Measurements from ENCODE around the gene C12orf54. TPM values are rescaled to one million over a fixed set of nuclear protein-coding genes. Genes with fewer than 3 reads are reported as not detected.

The C12orf54 gene
- total and polyA plus RNA-seq, 2 of the 8 experiments (the other 6 are each of a cell fraction or from before 2014, with no cell fraction given), result not detected

GRCh38 chr12:48472259-48472658 lies 10.0 kb upstream of the C12orf54 start, which contains the start of gene ANP32D:
ANP32D (plus strand) TSS chr12:48472559; CDS start chr12:48472665, 106 bp downstream.
- FAIRE-seq, result no peak
- CTCF ChIA-PET (ENCODE audit: partially characterized antibody), result interaction anchor here (0.6 kb wide), 1 partner anchor 14 kb away, joined by 3 read pairs; no protein-coding TSS in a partner anchor

More at GRCh38 chr12:48472259-48472658, 10.0 kb upstream of the C12orf54 start, which contains the start of gene ANP32D:
- WGBS, 2 experiments (ENCODE audit: extremely low coverage in 1 of 2, insufficient coverage in 1 of 2, insufficient read length in 1 of 2, insufficient replicate concordance in 2 of 2, low coverage in 1 of 2, low lambda C conversion rate in 2 of 2, missing lambda C conversion rate in 1 of 2), result 87% methylated on average over 7 of the region's 7 CpGs; no CpG with 5 or more reads in 1 of the 2 experiments
- H3K79me2 ChIP-seq (ENCODE audit: control insufficient read depth in 1 of 2, insufficient read depth in 2 of 2, low read length in 2 of 2), result no peaks in the 10 kb centered on the region
- H3K9ac ChIP-seq (replicated peaks in 1 of 4; ENCODE audit: extremely low read depth in 1 of 4, low read depth in 3 of 4, low read length in 3 of 4), result no peak within 1 kb of the TSS
- H3K9me3 ChIP-seq (ENCODE audit: insufficient read depth in 2 of 2, low read depth in 1 of 2, low read length in 1 of 2), result peaks cover 19 to 39% of the 10 kb centered on the region in 2 experiments
- H3K23ac ChIP-seq (ENCODE audit: insufficient read length), result no peak within 1 kb of the TSS
- H3K4me2 ChIP-seq (ENCODE audit: insufficient read depth in 1 of 2, low read depth in 2 of 2, low read length in 2 of 2), result no peak within 1 kb of the TSS
- no peak within 1 kb of the TSS for H2BK12ac ChIP-seq (ENCODE audit: low read depth, low read length)
- DNase-seq (ENCODE audit: low read depth in 1 of 2, low spot score in 2 of 2), result no peak
- H2BK120ac ChIP-seq (replicated peaks; ENCODE audit: low read depth, low read length), result no peak within 1 kb of the TSS
- H4K91ac ChIP-seq (replicated peaks; ENCODE audit: insufficient read length, low read length), result no peak within 1 kb of the TSS
- no peak within 1 kb of the TSS for H3K4ac ChIP-seq (replicated peaks; ENCODE audit: insufficient read length, low read depth, low read length)
- no peak within 1 kb of the TSS for H2BK15ac ChIP-seq (ENCODE audit: low read length)
- no peak within 1 kb of the TSS for H3K56ac ChIP-seq (replicated peaks; ENCODE audit: insufficient read length, low read depth, low read length)
- no peaks in the 10 kb centered on the region for H3K4me1 ChIP-seq (replicated peaks in 1 of 4; ENCODE audit: control insufficient read depth in 3 of 4, insufficient read depth in 4 of 4, low read length in 3 of 4)
- POLR2A ChIA-PET (ENCODE audit: partially characterized antibody), result no interaction called here
- H4K20me1 ChIP-seq (replicated peaks in 1 of 2; ENCODE audit: control insufficient read depth in 1 of 2, insufficient read depth in 2 of 2, low read length in 2 of 2), result no peaks in the 10 kb centered on the region
- no peak within 1 kb of the TSS for H2AFZ ChIP-seq (ENCODE audit: low read length)
- H2BK20ac ChIP-seq (ENCODE audit: low read length), result no peak within 1 kb of the TSS
- H3K36me3 ChIP-seq (ENCODE audit: control insufficient read depth in 2 of 4, insufficient read depth in 4 of 4, low read length in 3 of 4), result no peaks in the 10 kb centered on the region; a peak in 1 of 8 replicates
- H3K18ac ChIP-seq (ENCODE audit: extremely low read depth, low read length), result no peak within 1 kb of the TSS
- no peak within 1 kb of the TSS for H3K27ac ChIP-seq (ENCODE audit: low read depth, low read length)
- H3K23me2 ChIP-seq (ENCODE audit: low read depth, low read length), result no peaks in the 10 kb centered on the region
- no peak within 1 kb of the TSS for H3K4me3 ChIP-seq (ENCODE audit: extremely low read depth in 1 of 4, insufficient read depth in 2 of 4, low read depth in 3 of 4, low read length in 4 of 4)
- no peaks in the 10 kb centered on the region for H3K27me3 ChIP-seq (replicated peaks in 1 of 4; ENCODE audit: control insufficient read depth in 3 of 4, extremely low read depth in 1 of 4, insufficient read depth in 3 of 4, low read length in 3 of 4)
- no peak within 1 kb of the TSS for H2BK5ac ChIP-seq (ENCODE audit: low read depth, low read length)
- TF ChIP-seq MAFK (IDR thresholded peaks at IDR 0.05; ENCODE audit: low read depth, low read length) (no peak), EGR1 (IDR thresholded peaks at IDR 0.05; ENCODE audit: borderline replicate concordance, low read depth, low read length) (no peak)
- H4K5ac ChIP-seq (ENCODE audit: insufficient read length, low read depth, low read length), result no peak within 1 kb of the TSS
- no peaks in the 10 kb centered on the region for H3K79me1 ChIP-seq (ENCODE audit: low read depth, low read length)
- no peak within 1 kb of the TSS for H3K14ac ChIP-seq (ENCODE audit: insufficient read length)
- H4K8ac ChIP-seq (ENCODE audit: extremely low read depth, insufficient read depth, low read length), result no peak within 1 kb of the TSS
- H2AK5ac ChIP-seq (ENCODE audit: low read depth, low read length), result no peak within 1 kb of the TSS
